Activated naive CD4-positive, alpha-beta T cell treated with anti-CD3 and anti-CD28 coated beads, Interleukin-2, amount 50 U/mL, for 16 hours (primary cell): ENCODE measurements around the gene SAMD14.
"Not testable (repeated sequence)": the region's sequence is repeated elsewhere in the genome, so short reads cannot be mapped to it uniquely, and the experiment has no call there.

Experiments used
- DNase-seq: peaks from one replicate; pipeline ENCODE4 v3.0.0-alpha.2; 2020

SAMD14 gene

GRCh38 chr17:50070908-50071680 is 58.9 kb downstream of the SAMD14 start:
- no peak for DNase-seq

- no peak for DNase-seq
These were observed 62.0 kb downstream of the SAMD14 start for GRCh38 chr17:50067996-50068395.

DNA sequence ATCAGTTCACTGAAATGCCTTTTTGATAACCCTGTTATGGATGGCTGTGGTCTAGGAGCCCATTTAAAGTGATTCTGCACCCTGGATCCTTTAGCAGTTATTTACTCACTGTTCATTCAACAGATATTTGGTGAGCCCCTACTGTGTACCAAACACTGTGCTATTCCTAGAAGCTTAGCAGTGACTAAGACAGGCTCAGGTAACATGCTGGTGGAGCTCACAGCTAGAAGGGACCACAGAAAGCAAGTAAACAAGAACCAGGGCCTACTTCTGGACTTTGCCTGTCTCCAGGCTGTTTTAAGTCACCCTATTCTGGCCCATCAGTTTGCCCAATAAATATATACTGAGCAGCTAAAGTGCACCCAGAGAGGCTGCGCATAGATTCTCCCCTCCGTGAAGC is 63.0 kb downstream of the SAMD14 start:
- DNase-seq, result no peak

DNA sequence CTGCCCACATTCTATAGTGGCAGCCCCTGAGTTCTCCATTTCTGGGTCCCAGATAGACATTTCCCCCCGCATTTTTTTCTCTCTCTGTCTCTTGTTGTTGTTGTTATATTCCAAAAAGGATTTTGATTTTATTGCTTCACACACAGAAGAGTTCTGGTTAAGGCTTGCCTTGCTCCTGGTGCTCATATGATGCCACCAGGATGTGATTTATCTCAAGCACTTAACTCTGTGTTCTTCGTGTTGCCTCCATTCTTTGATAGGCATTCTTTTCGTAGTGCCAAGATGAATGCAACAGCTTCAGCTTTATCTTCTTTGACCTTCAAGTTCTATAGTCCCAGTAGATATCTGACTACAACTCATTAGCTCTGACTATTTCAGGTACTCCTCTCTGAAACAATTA is 64.9 kb downstream of the SAMD14 start:
- no peak for DNase-seq

DNA sequence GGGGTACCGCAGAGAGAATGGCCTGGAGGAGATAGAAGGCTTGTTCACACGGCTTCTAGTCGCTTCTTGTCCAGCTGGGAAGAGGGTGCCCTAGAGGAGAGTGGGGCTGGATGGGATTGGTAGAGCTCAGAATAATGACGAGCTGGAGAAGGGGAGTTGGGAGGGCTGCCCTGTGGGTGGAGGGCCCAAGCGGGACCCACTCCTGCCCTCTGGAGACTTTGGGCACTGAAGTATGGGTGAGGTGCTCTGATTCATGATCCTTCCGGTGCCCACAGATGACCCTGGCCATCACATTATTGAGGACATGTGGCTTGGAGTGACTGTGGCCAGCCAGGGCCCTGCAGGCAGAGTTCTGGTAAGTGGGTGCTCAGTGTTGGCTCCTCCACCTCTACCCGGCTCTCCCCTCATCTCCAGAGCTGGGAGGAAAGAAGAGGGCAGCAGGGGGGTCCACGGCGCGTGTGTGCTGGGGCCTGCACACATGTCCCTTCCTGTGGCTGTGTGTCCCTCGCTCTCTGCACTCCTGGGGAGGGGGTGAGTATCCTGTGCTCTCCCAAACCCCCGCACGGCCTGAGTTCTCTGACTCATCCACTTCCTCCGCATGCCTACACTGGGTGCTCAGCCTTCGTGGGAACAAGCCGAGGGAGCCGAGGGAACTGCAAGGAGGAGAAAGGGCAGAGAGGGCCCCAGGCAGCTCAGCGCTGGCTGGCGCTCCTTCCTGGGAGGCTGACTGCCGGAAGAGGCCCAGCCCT is 65.5 kb downstream of the SAMD14 start:
- no peak for DNase-seq

GRCh38 chr17:50063561-50064252 is 66.3 kb downstream of the SAMD14 start:
- DNase-seq, result no peak

- no peak for DNase-seq
These were observed 67.4 kb downstream of the SAMD14 start for GRCh38 chr17:50062293-50063243.

DNA sequence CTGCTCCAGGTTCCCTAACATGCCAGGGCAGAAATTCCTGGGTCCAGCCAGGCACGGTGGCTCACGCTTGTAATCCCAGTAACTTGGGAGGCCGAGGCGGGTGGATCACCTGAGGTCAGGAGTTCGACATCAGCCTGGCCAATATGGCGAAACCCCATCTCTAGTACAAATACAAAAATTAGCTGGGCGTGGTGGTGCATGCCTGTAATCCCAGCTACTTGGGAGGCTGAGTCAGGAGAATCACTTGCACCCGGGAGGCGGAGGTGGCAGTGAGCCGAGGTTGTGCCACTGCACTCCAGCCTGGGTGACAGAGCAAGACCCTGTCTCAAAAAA is 68.3 kb downstream of the SAMD14 start:
- DNase-seq, result not testable (repeated sequence)

DNA sequence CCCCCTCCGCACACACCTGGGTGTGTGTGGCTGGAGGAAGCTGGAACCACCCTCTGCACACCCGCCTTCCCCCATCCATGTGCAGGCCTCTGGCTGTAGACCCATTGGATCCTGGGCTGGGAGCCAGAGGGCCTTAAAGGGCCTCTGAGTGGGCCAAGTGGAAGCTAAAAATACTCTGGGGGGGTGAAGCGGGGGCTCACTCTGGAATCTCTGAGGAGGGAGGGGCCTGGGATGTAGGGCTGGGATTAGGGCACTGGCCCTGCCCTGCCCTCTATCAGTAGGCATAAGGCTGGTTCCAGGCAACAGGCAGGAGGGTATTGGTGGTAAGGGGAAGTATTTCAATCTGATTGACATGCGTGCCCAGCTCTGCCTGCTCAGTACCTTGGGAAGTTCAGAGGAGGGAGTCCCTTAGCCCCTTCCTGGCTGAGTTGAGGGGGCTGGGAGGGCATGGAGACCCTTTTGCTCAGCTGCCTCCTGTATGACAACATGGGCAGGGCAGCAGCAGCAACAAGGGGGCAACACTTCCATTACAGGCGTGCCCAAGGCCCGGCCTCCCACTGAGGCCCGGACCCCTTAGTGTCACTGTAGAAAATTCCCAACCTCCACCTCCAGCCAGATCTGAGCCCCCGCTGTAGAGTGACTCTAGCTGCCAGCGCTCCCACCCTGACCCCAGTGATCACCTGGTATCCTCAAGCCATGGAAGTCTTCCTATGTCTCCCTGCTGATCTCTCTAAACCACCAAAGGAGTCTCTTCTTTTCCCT is 68.8 kb downstream of the SAMD14 start:
- DNase-seq, result no peak
